Right lobe of liver (tissue), 4 donors: ENCODE results near the gene LRRC55.

Source experiments
- POLR2A ChIP-seq: fragments of 450-650 bp; IDR thresholded peaks from one replicate; pipeline ENCODE4 v1.6.1; 2017; ENCODE audit warnings: antibody characterized with exemption, mild to moderate bottlenecking
- TF ChIP-seq, protein P1 (sequence below), 4 donors: fragments of 200-600 bp in 3 of 4; fragments of 450-650 bp in 1 of 4; IDR thresholded peaks; one replicate each; pipeline versions ENCODE4 v1.5.1 to v1.8.0; 2016 to 2022; ENCODE audit warnings: antibody characterized with exemption in 4 of 4, mild to moderate bottlenecking in 2 of 4
- donor health status: DM: no; HTN: no; CAD: no.
- donor health status: DM: no; HTN: no; CAD: no.
- donor health status: DM: no; HTN: yes; CAD: no.

DNA sequence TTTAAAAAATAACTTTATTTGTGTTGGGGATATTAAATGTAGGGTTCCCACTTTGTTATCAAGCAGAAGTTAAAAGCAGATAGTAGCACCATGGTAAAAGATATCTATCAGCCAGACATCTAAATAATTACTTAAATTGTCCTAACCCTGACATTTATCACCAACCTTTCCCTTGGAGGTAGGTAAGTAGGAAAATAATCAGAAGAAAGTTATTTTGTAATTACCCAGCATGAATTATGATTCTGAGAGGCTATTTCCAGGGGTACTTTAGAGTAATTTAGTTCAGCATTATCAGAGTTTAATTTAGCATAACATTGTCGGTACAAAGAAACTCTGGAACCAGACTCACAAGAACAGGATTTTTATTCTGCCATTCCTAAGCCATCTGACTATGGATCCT, 23.2 kb upstream of the LRRC55 start:
- TF ChIP-seq, protein P1, sequence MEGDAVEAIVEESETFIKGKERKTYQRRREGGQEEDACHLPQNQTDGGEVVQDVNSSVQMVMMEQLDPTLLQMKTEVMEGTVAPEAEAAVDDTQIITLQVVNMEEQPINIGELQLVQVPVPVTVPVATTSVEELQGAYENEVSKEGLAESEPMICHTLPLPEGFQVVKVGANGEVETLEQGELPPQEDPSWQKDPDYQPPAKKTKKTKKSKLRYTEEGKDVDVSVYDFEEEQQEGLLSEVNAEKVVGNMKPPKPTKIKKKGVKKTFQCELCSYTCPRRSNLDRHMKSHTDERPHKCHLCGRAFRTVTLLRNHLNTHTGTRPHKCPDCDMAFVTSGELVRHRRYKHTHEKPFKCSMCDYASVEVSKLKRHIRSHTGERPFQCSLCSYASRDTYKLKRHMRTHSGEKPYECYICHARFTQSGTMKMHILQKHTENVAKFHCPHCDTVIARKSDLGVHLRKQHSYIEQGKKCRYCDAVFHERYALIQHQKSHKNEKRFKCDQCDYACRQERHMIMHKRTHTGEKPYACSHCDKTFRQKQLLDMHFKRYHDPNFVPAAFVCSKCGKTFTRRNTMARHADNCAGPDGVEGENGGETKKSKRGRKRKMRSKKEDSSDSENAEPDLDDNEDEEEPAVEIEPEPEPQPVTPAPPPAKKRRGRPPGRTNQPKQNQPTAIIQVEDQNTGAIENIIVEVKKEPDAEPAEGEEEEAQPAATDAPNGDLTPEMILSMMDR (IDR thresholded peaks at IDR 0.05), result no peak
- no peak for TF ChIP-seq POLR2A
